MCF 10A (cell line): Measurements from ENCODE around the gene APCDD1L. TPM values are rescaled to one million over a fixed set of nuclear protein-coding genes. Genes with fewer than 3 reads are reported as not detected.

Source experiments
- BruUV-seq: library from RNA; stranded (reverse); fragments of 400-500 nt; replicated peaks from 2 replicates; lab custom pipeline; 2021; lab: Mats Ljungman, UMichigan
- CTCF ChIA-PET: fragments of 300-600 bp; sonication (Branson Sonifier 250); formaldehyde crosslinking; extraction: SDS; loops from one replicate; lab custom pipeline; 2021; ENCODE audit warnings: antibody characterized with exemption, inconsistent platforms; lab: Yijun Ruan, JAX
- POLR2A ChIA-PET: fragments of 300-600, 350-650 bp; sonication (Branson Sonifier 250); formaldehyde crosslinking; extraction: SDS; loops from one replicate; lab custom pipeline; 2020; ENCODE audit warnings: antibody characterized with exemption, inconsistent platforms; lab: Yijun Ruan, JAX
- DNase-seq: peaks from one replicate; pipeline ENCODE4 v3.0.0-alpha.2; 2018; ENCODE audit not compliant: unreplicated experiment
- H3K27ac Mint-ChIP-seq: one replicate; pipeline ENCODE4 v1.8.0; 2022; ENCODE audit warnings: mild to moderate bottlenecking, low read depth, mixed read lengths; ENCODE audit not compliant: unreplicated experiment
- H3K27me3 Mint-ChIP-seq: one replicate; pipeline ENCODE4 v1.8.0; 2022; ENCODE audit warnings: mixed read lengths; ENCODE audit not compliant: insufficient read depth, unreplicated experiment
- H3K36me3 Mint-ChIP-seq: one replicate; pipeline ENCODE4 v1.8.0; 2022; ENCODE audit warnings: mild to moderate bottlenecking, moderate library complexity, mixed read lengths; ENCODE audit not compliant: insufficient read depth, unreplicated experiment
- H3K4me1 Mint-ChIP-seq: one replicate; pipeline ENCODE4 v1.8.0; 2022; ENCODE audit warnings: mixed read lengths; ENCODE audit not compliant: insufficient read depth, unreplicated experiment
- H3K4me3 Mint-ChIP-seq: one replicate; pipeline ENCODE4 v1.8.0; 2022; ENCODE audit warnings: mild to moderate bottlenecking, moderate library complexity, mixed read lengths; ENCODE audit not compliant: unreplicated experiment
- H3K9me3 Mint-ChIP-seq: one replicate; pipeline ENCODE4 v1.8.0; 2022; ENCODE audit warnings: mixed read lengths; ENCODE audit not compliant: unreplicated experiment
- intact Hi-C: fragments of 100-400 bp; cut with micrococcal nuclease; formaldehyde crosslinking; loops from 2 replicates; pipeline ENCODE4 v1.14.1; 2022
- total RNA-seq: library from RNA; stranded (reverse); gene quantifications from 2 replicates; pipeline ENCODE4 v1.2.3, GENCODE V29; 2022
- TF ChIP-seq, protein P1 (sequence below): fragments of 200-600 bp; IDR thresholded peaks from one replicate; pipeline ENCODE4 v1.8.0; 2022; ENCODE audit warnings: antibody characterized with exemption, mild to moderate bottlenecking; ENCODE audit not compliant: unreplicated experiment

Gene APCDD1L
- total RNA-seq, 1 experiment from 2014 or later: 0.86 TPM

DNA sequence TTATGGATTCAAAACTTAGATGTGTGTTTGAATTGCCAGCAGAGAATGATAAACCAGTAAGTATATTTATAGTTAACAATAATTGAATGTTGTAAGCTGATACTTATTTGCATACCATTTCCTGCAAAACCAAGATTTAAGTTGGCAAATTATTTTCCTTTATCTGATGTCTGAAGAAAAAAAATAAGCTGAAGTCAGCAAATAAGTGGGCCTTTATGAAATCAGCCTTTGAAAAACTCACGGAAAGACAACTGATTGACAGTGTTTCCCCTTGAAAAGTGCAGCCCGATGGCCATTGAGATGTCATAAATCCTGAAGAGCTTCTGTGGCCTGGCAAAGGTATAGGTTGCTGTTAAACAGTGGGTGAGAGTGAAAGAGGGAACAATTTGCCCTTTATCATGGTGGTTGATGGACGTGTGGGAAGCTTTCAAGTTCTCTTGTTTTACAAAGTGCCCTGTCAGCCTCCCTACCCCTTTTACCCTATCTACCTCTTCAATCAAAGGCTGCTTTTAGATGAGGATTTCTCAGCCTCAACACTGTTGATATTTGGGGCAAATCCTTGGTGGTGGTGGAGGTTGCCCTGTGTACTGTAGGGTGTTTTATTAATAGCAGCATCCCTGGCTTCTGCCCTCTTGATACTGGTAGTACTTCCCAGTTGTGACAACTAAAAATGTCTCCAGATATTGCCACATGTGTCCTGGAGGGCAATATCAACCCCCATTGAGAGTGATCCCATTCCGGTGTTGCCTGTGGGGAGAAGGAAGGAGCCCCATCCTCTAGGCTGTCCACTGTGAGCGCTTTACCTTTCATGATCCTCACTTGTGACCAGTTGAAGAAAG, 76.0 kb downstream of the APCDD1L start:
- Mint-ChIP-seq H3K4me3 (no peak overlapping the region), H3K9me3 (no peaks in the 10 kb centered on the region), H3K27me3 (no peaks in the 10 kb centered on the region), H3K36me3 (peaks cover 57% of the 10 kb centered on the region), H3K4me1 (no peaks in the 10 kb centered on the region), H3K27ac (no peak overlapping the region)
- no peak for DNase-seq
- TF ChIP-seq, protein P1, sequence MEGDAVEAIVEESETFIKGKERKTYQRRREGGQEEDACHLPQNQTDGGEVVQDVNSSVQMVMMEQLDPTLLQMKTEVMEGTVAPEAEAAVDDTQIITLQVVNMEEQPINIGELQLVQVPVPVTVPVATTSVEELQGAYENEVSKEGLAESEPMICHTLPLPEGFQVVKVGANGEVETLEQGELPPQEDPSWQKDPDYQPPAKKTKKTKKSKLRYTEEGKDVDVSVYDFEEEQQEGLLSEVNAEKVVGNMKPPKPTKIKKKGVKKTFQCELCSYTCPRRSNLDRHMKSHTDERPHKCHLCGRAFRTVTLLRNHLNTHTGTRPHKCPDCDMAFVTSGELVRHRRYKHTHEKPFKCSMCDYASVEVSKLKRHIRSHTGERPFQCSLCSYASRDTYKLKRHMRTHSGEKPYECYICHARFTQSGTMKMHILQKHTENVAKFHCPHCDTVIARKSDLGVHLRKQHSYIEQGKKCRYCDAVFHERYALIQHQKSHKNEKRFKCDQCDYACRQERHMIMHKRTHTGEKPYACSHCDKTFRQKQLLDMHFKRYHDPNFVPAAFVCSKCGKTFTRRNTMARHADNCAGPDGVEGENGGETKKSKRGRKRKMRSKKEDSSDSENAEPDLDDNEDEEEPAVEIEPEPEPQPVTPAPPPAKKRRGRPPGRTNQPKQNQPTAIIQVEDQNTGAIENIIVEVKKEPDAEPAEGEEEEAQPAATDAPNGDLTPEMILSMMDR: no peak
- no TSS peak for BruUV-seq
- POLR2A ChIA-PET: interaction anchor here (0.6 to 1.2 kb wide), 2 partner anchors 12 to 17 kb away, joined by 3 read pairs; no protein-coding TSS in a partner anchor
- intact Hi-C loops: no loop called here
- CTCF ChIA-PET: interaction anchor here (0.5 to 2.8 kb wide), 2 partner anchors 8 to 797 kb away, joined by 3 to 15 read pairs; no protein-coding TSS in a partner anchor

- no peak overlapping the region for H3K27ac Mint-ChIP-seq
- no peaks in the 10 kb centered on the region for H3K9me3 Mint-ChIP-seq
- peaks cover 58% of the 10 kb centered on the region for H3K36me3 Mint-ChIP-seq
- no TSS peak for BruUV-seq
- TF ChIP-seq, protein P1: no peak
- no peak for DNase-seq
- H3K4me1 Mint-ChIP-seq: peaks cover 10% of the 10 kb centered on the region
- H3K27me3 Mint-ChIP-seq: no peaks in the 10 kb centered on the region
- intact Hi-C loops: no loop called here
- CTCF ChIA-PET: interaction anchor here (0.7 to 2.8 kb wide), 2 partner anchors 11 to 363 kb away, joined by 3 to 15 read pairs; no protein-coding TSS in a partner anchor
- POLR2A ChIA-PET: interaction anchor here (0.6 to 1.0 kb wide), 2 partner anchors 15 to 208 kb away, joined by 3 read pairs; no protein-coding TSS in a partner anchor
- H3K4me3 Mint-ChIP-seq: no peak overlapping the region
Measured at GRCh38 chr20:58436868-58437645, 78.1 kb downstream of the APCDD1L start.

DNA sequence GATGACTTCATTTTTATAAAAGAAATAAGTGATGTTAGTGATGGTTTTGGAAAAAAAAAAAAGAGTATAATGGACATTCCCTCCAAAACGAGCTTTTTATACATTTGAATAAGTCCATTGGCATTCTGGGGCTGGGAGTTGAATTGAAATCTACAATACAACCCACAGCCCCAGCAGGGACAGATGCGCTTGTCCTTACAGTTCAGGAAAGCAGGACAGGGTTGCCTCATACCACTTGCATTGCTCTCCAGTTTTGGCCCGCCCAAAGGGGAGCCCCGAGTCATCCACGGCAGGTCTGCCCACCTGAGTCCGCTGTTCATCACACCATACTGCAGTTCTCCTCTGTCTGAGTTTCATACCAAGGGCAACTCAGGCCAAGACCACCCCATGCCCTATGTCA, 80.0 kb downstream of the APCDD1L start:
- peaks cover 50% of the 10 kb centered on the region for H3K36me3 Mint-ChIP-seq
- no peak overlapping the region for H3K27ac Mint-ChIP-seq
- no peak overlapping the region for H3K4me3 Mint-ChIP-seq
- ChIA-PET CTCF (interaction anchor here (1.0 kb wide), 2 partner anchors 23 to 795 kb away, joined by 3 to 5 read pairs; no protein-coding TSS in a partner anchor), POLR2A (no interaction called here)
- no TSS peak for BruUV-seq
- no peaks in the 10 kb centered on the region for H3K9me3 Mint-ChIP-seq
- no peak for DNase-seq
- intact Hi-C loops: no loop called here
- no peaks in the 10 kb centered on the region for H3K27me3 Mint-ChIP-seq
- TF ChIP-seq, protein P1: no peak
- H3K4me1 Mint-ChIP-seq: peaks cover 14% of the 10 kb centered on the region
